GM19468 (cell line): Measurements from ENCODE around the gene KCNQ1OT1.

ENCODE experiments used
- ATAC-seq: cut with Tn5 transposase; IDR thresholded peaks from one replicate; pipeline ENCODE4 v1.9.1; 2021; ENCODE audit warnings: mild to moderate bottlenecking, moderate library complexity, moderate number of reproducible peaks; ENCODE audit not compliant: unreplicated experiment; ENCODE audit errors: extremely low read depth

Gene KCNQ1OT1

DNA sequence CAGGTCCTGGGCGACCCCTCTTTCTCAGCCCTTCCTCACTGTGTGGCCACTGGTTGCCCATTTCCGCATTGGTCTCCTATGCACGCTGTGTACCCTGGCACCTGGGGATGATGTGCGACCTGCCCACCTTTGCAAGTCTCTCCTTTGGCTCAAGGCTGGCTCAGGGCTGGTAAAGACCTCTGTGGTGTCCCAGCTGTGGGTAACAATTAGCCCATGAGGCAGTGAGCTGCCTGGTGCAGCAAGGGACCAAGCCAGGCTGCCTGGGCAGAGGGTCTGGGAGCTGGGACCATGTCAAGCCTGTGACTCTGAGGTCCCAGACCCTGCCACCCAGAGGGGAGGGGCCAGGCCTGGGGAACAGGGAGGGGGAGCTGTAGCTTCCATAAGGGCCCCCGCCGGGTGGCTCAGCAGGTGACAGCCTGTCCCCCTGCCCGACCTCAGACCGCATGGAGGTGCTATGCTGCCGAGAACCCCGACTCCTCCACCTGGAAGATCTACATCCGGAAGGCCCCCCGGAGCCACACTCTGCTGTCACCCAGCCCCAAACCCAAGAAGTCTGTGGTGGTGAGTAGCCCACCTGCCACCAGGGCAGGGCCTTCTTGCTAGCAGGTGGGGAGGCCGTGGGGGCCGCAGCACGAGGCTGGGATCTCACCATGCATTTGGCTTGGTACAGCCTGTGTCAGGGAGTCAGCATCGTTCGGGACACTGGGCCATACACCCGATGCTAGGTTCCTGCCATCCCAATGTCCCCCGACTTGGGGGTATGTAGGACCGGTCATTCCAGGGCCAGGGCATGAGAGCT lies 112.5 kb downstream of the KCNQ1OT1 start:
- ATAC-seq: no peak

DNA sequence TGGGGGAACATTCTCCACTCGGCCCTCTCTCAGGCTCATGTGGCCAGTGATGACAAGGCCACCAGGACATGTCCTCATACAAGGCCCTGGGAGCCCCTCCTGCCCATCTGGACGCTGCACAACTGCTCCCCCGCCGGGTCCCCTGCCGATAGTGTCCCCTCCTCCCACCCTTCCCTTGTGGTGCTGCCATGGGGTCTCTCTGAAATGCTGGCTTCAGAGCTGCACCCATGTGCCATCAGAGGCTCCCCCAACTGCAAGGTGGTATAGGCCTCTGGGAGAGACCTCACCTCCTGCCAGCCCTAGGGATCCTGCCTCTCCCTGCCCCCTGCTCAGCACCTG lies 113.0 kb downstream of the KCNQ1OT1 start:
- ATAC-seq: no peak

GRCh38 chr11:2586087-2586792 lies 113.6 kb downstream of the KCNQ1OT1 start:
- ATAC-seq: no peak

DNA sequence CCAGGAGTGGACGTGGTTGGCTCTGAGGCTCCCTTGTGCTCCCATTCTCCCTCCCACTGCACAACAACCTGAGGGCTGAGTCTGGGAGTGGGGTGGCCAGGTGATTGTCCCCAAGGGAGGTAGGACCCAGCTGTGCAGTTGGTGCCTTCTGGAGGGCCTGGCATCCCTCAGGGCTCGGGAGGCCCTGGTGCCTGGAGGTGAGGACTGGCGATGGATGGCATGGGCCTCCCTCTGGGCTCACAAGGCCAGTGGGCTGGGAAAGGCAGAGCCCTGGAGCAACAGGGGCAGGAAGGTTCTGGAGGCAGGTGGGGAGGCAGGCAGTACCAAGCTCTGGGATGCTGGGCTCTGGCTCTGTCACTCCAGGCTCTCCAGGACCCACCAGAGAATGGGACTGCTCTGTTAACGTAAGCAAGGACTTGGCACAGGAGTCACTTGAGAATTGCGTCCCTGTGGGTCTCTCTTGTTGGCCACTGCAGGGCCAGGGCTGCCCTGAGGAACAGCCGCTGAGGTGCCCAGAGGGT lies 114.2 kb downstream of the KCNQ1OT1 start:
- no peak for ATAC-seq

GRCh38 chr11:2584812-2585565 lies 114.8 kb downstream of the KCNQ1OT1 start:
- ATAC-seq: no peak

GRCh38 chr11:2584434-2584811 lies 115.4 kb downstream of the KCNQ1OT1 start:
- ATAC-seq: no peak

DNA sequence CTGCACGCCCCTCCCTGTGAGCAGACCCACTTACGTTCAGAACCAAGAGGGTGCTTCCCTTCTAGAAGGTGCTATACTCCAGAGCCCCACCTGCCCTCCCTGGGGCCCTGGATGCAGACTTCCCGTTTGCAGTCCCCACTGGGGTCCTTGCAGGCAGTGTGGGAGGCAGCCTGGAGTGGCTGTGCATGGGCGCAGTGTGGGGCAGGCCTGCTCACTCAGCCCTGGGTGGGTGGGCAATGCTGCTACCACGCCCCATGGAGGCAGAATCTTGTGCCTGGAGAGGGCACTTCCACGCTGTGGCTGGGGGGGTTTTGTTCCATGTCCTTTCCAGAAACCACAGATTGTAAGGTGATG lies 116.2 kb downstream of the KCNQ1OT1 start:
- ATAC-seq: no peak

- ATAC-seq: no peak
Measured at GRCh38 chr11:2582946-2583604, 116.7 kb downstream of the KCNQ1OT1 start.

- ATAC-seq: no peak
Measured at GRCh38 chr11:2582351-2582945, 117.3 kb downstream of the KCNQ1OT1 start.

- ATAC-seq: no peak
Measured at GRCh38 chr11:2581931-2582350, 117.9 kb downstream of the KCNQ1OT1 start.

DNA sequence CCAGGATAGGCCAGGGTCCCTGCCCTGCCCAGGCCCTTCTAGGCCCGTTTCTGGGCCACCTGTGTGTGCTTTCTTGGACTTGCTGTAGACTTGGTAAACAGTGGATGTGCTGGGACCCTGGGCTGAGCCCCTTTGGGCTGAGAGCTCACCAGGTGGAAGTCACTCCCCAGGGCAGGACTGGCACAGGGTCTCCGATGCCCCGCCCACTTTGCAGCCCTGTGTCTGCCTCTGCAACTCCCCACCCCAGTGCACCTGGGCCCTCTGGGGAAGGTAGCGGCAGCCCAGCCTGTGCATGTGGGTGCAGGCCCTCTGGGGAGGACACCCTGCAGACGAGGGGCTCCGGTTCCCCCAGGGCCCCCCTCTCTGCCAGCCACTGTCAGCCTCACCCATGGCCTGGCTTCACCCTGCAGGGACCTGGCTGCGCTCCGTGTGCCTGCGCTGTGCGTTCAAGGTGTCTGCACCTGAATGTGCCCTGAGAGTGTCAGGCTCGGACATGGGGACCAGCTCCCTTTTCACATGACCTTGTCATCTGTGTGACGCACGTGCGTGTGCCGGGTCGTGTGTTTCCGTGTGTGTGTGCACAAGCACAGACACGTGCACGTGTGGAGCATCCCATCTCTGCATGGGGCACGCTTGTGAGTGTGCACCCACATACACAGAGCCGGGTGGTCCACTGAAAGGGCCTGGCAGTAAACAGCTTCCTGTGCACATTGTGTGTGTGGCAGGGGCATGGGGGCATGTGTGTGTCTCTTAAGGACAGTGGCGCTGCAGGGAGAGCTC lies 118.5 kb downstream of the KCNQ1OT1 start:
- no peak for ATAC-seq

DNA sequence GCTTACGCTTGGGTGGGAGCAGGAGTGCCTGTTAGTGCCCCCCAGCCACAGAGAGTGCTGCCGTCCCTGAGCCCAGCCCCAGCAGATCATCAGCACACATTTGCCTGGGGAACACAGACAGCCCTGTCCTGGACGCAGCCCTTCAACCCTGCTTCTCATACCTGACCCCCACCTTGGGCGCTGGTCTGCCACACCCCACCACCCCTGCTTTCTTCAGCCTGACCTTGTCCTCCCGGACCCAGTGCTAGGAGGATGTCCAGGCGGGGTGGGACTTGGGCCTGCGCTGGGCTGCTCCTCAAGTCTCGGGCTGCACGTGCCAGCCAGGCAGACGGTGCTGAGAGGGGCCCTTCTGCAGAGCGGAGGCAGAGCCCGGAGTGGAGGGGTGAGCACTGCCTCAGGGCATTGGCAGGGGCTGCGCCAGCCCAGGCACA lies 119.2 kb downstream of the KCNQ1OT1 start:
- ATAC-seq: no peak

- no peak for ATAC-seq
Measured at GRCh38 chr11:2580061-2580421, 119.8 kb downstream of the KCNQ1OT1 start.

DNA sequence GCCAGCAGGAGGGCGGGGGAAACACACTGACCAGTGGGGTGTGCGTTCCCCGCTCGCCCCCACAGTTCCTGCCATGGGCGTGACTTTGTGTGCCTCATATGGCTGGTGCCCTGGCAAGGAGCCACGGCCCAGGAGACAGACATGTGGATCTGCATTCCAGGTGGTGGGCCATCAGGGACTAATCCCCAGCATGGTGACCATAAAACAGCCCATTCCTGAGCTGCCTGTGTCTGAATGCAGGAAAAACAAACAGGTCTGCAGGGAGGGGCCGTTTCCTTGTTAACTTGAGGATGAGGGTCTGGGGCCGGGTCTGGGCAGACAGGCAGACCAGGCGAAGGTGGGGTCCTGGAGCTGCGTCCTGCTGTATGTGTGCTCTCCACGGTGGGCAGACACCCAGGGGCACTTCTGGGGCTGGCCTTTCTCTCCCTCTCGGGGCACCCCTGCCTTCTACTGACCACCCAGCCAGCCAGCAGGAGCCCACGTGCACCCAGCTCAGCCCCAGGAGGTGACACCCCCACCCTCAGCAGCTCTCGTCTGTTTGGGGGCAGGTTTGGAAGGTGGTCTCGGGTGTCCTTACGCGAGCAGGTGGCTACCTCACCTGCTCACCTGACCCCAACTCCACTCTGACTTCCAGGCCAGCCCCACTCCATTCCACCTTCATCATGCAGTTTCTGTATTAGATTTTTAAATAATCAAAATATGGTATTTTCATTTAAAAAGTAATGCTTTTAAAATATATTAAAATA lies 120.3 kb downstream of the KCNQ1OT1 start:
- ATAC-seq: no peak

GRCh38 chr11:2578929-2579270 lies 120.9 kb downstream of the KCNQ1OT1 start:
- no peak for ATAC-seq

- ATAC-seq: no peak
Measured at GRCh38 chr11:2577991-2578928, 121.5 kb downstream of the KCNQ1OT1 start.

- no peak for ATAC-seq
Measured at GRCh38 chr11:2577031-2577990, 122.5 kb downstream of the KCNQ1OT1 start.
